Measurements from ENCODE around the gene STK26. TPM values are rescaled to one million over a fixed set of nuclear protein-coding genes. Genes with fewer than 3 reads are reported as not detected.
"Not testable (repeated sequence)": the region's sequence is repeated elsewhere in the genome, so short reads cannot be mapped to it uniquely, and the experiment has no call there.

Gene STK26
- total RNA-seq, 1 experiment from 2014 or later = 30.5 TPM

DNA sequence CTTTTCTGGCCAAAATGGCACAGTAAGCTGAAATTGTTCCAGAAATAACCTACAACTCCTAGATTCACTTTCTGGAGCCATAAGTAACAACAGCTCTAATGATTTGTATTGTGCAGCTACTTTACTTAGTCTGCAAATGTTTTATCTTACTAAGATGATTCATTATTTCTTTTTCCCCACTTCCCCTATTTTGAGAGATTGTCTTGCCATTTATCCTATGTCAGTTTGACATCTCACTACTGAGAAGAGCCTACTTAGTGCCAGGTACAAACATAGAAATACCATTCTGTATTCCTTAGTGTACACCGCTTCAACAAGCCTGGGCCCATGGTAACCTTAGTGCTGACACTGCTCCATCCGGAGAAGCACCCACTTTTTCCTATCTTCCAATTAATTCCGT is 13.8 kb upstream of the STK26 start:
- intact Hi-C loops (cut with micrococcal nuclease) = no loop called here
- H3K79me2 ChIP-seq (ENCODE audit: insufficient read depth, low read length) = no peaks in the 10 kb centered on the region
- no peaks in the 10 kb centered on the region for H4K20me1 ChIP-seq (ENCODE audit: insufficient read depth)
- CTCF ChIA-PET = no interaction called here
- H3K4me2 ChIP-seq (ENCODE audit: low read length) = no peak overlapping the region
- ATAC-seq (no peak), DNase-seq (ENCODE audit: low read depth, low spot score) (no peak)
- no peak for TF ChIP-seq POLR2A (IDR thresholded peaks at IDR 0.05; ENCODE audit: borderline replicate concordance, extremely low read depth, insufficient read depth, insufficient read length)
- TF ChIP-seq, protein P1, sequence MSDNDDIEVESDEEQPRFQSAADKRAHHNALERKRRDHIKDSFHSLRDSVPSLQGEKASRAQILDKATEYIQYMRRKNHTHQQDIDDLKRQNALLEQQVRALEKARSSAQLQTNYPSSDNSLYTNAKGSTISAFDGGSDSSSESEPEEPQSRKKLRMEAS (IDR thresholded peaks at IDR 0.05) = no peak
- TF ChIP-seq EGR1 (IDR thresholded peaks at IDR 0.05; ENCODE audit: low read depth) = no peak
- no peak for TF ChIP-seq SIN3A (IDR thresholded peaks at IDR 0.05; ENCODE audit: low read depth)
- H3K27me3 ChIP-seq (ENCODE audit: insufficient read depth, low read length) = no peaks in the 10 kb centered on the region
- H3K4me3 ChIP-seq (replicated peaks in 1 of 2; ENCODE audit: low read depth in 1 of 2, low read length in 2 of 2) = no peak overlapping the region
- no TSS peak for BruUV-seq (replicated peaks)
- RAD21 ChIA-PET (ENCODE audit: low non-redundant PET in 1 of 2, low total read pairs in 2 of 2, uncharacterized antibody in 2 of 2, unreplicated experiment in 2 of 2) = no interaction called here
- H3K9me2 ChIP-seq (ENCODE audit: insufficient read depth) = no peaks in the 10 kb centered on the region
- H3K36me3 ChIP-seq (ENCODE audit: control insufficient read depth in 1 of 2, insufficient read depth in 2 of 2, low read length in 2 of 2) = no peaks in the 10 kb centered on the region
- no peak overlapping the region for H3K27ac ChIP-seq (ENCODE audit: low read depth, low read length)
- no peaks in the 10 kb centered on the region for H3K9me3 ChIP-seq (ENCODE audit: control insufficient read depth in 1 of 2, insufficient read depth in 1 of 2, low read depth in 1 of 2, low read length in 2 of 2)
- no peak overlapping the region for H2AFZ ChIP-seq (ENCODE audit: low read depth, low read length, poor library complexity, severe bottlenecking)
- no peaks in the 10 kb centered on the region for H3K4me1 ChIP-seq (ENCODE audit: control insufficient read depth in 1 of 2, insufficient read depth in 2 of 2, low read length in 2 of 2)
- H3K9ac ChIP-seq (ENCODE audit: low read length) = no peak overlapping the region
- POLR2A ChIA-PET = no interaction called here

- CTCF ChIA-PET; H3K27ac ChIP-seq (ENCODE audit: low read depth, low read length); BruUV-seq (replicated peaks); H3K79me2 ChIP-seq (ENCODE audit: insufficient read depth, low read length); H2AFZ ChIP-seq (ENCODE audit: low read depth, low read length, poor library complexity, severe bottlenecking); H3K9me3 ChIP-seq (ENCODE audit: control insufficient read depth in 1 of 2, insufficient read depth in 1 of 2, low read depth in 1 of 2, low read length in 2 of 2); DNase-seq (ENCODE audit: low read depth, low spot score); POLR2A ChIA-PET; H3K36me3 ChIP-seq (ENCODE audit: control insufficient read depth in 1 of 2, insufficient read depth in 2 of 2, low read length in 2 of 2); H3K4me2 ChIP-seq (ENCODE audit: low read length); RAD21 ChIA-PET (ENCODE audit: low non-redundant PET in 1 of 2, low total read pairs in 2 of 2, uncharacterized antibody in 2 of 2, unreplicated experiment in 2 of 2); H3K9me2 ChIP-seq (ENCODE audit: insufficient read depth); H3K27me3 ChIP-seq (ENCODE audit: insufficient read depth, low read length); H3K9ac ChIP-seq (ENCODE audit: low read length); H4K20me1 ChIP-seq (ENCODE audit: insufficient read depth); H3K4me3 ChIP-seq (replicated peaks in 1 of 2; ENCODE audit: low read depth in 1 of 2, low read length in 2 of 2); H3K4me1 ChIP-seq (ENCODE audit: control insufficient read depth in 1 of 2, insufficient read depth in 2 of 2, low read length in 2 of 2); intact Hi-C loops (cut with micrococcal nuclease); ATAC-seq: not testable (repeated sequence)
These were observed 12.9 kb upstream of the STK26 start for GRCh38 chrX:132010213-132010612.

- Histone ChIP-seq H3K27me3 (ENCODE audit: insufficient read depth, low read length) (no peaks in the 10 kb centered on the region), H3K4me3 (replicated peaks in 1 of 2; ENCODE audit: low read depth in 1 of 2, low read length in 2 of 2) (no peak overlapping the region), H4K20me1 (ENCODE audit: insufficient read depth) (no peaks in the 10 kb centered on the region), H3K9me2 (ENCODE audit: insufficient read depth) (no peaks in the 10 kb centered on the region), H3K36me3 (ENCODE audit: control insufficient read depth in 1 of 2, insufficient read depth in 2 of 2, low read length in 2 of 2) (no peaks in the 10 kb centered on the region), H3K4me1 (ENCODE audit: control insufficient read depth in 1 of 2, insufficient read depth in 2 of 2, low read length in 2 of 2) (no peaks in the 10 kb centered on the region), H3K4me2 (ENCODE audit: low read length) (no peak overlapping the region), H3K79me2 (ENCODE audit: insufficient read depth, low read length) (no peaks in the 10 kb centered on the region), H3K9ac (ENCODE audit: low read length) (no peak overlapping the region), H2AFZ (ENCODE audit: low read depth, low read length, poor library complexity, severe bottlenecking) (no peak overlapping the region), H3K9me3 (ENCODE audit: control insufficient read depth in 1 of 2, insufficient read depth in 1 of 2, low read depth in 1 of 2, low read length in 2 of 2) (no peaks in the 10 kb centered on the region), H3K27ac (ENCODE audit: low read depth, low read length) (no peak overlapping the region)
- ChIA-PET CTCF (no interaction called here), POLR2A (no interaction called here), RAD21 (ENCODE audit: low non-redundant PET in 1 of 2, low total read pairs in 2 of 2, uncharacterized antibody in 2 of 2, unreplicated experiment in 2 of 2) (no interaction called here)
- intact Hi-C loops (cut with micrococcal nuclease) = no loop called here
- DNase-seq (ENCODE audit: low read depth, low spot score) (no peak), ATAC-seq (no peak)
- TF ChIP-seq RAD21 (IDR thresholded peaks at IDR 0.05; ENCODE audit: low read depth) (no peak), POLR2A (IDR thresholded peaks at IDR 0.05; ENCODE audit: borderline replicate concordance, extremely low read depth, insufficient read depth, insufficient read length) (no peak), CBX3 (IDR thresholded peaks at IDR 0.05; ENCODE audit: low read depth) (no peak), JUND (IDR thresholded peaks at IDR 0.05) (no peak), ZNF274 (IDR thresholded peaks at IDR 0.05; ENCODE audit: low read depth, low read length) (no peak), TCF7L2 (IDR thresholded peaks at IDR 0.05; ENCODE audit: borderline replicate concordance, extremely low read depth, insufficient read depth, insufficient read length) (no peak), EZH2phosphoT487 (IDR thresholded peaks at IDR 0.05; ENCODE audit: borderline replicate concordance) (no peak), YY1 (IDR thresholded peaks at IDR 0.05; ENCODE audit: extremely low read depth, insufficient replicate concordance, low read depth, low read length) (no peak), CEBPB (IDR thresholded peaks at IDR 0.05; ENCODE audit: low read depth) (no peak), POLR2AphosphoS5 (IDR thresholded peaks at IDR 0.05; ENCODE audit: low read depth, low read length) (no peak)
- no TSS peak for BruUV-seq (replicated peaks)
These were observed 7.2 kb upstream of the STK26 start for GRCh38 chrX:132015875-132016274.

Data from HCT116 (cell line).